ENCODE data around the gene SLC37A1. TPM values are rescaled to one million over a fixed set of nuclear protein-coding genes. Genes with fewer than 3 reads are reported as not detected.

Gene SLC37A1
- total RNA-seq, 1 experiment from 2014 or later: 10.9 TPM

DNA sequence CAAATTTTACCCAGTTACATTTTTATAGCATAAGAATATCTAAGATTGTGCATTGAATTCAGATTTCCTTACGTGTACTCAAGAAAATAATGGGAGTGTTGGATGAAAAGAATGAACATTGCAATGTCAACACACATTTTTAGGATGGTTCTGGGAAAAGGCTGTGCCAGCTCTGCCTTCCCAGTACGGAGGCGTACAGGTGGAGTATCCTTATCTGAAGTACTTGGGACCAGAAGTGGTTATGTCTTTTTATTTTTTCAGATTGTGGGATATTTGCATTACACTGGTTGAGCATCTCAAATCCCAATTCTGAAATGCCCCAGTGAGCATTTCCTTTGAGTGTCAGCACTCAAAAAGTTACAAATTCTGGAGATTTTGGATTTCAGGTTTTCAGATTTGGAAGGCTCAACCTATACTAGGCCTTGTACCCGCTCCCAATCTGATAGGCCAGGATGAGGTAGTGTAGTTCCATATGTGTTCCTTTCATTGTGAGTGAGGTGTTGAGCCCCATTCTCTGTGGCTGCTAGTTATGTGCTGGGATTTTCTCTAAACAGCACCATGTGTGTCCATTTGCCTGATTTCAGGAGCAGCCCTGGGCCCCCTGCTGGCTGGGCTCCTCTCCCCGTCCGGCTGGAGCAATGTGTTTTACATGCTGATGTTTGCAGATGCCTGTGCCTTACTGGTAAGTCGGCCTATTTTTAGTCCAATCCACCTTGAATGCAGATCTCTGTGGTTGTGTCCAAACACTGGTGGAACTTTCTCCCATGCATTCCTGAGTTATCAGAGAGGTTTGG lies 60.8 kb downstream of the SLC37A1 start:
- DNase-seq (ENCODE audit: low read depth): no peak

- DNase-seq (ENCODE audit: low read depth): no peak
Measured at GRCh38 chr21:42575111-42575510, 61.5 kb downstream of the SLC37A1 start.

GRCh38 chr21:42576639-42577038 lies 63.0 kb downstream of the SLC37A1 start:
- no peak for DNase-seq (ENCODE audit: low read depth)

GRCh38 chr21:42578034-42578433 lies 64.4 kb downstream of the SLC37A1 start:
- DNase-seq (ENCODE audit: low read depth): no peak

- no peak for DNase-seq (ENCODE audit: low read depth)
Measured at GRCh38 chr21:42578761-42579415, 65.2 kb downstream of the SLC37A1 start.

DNA sequence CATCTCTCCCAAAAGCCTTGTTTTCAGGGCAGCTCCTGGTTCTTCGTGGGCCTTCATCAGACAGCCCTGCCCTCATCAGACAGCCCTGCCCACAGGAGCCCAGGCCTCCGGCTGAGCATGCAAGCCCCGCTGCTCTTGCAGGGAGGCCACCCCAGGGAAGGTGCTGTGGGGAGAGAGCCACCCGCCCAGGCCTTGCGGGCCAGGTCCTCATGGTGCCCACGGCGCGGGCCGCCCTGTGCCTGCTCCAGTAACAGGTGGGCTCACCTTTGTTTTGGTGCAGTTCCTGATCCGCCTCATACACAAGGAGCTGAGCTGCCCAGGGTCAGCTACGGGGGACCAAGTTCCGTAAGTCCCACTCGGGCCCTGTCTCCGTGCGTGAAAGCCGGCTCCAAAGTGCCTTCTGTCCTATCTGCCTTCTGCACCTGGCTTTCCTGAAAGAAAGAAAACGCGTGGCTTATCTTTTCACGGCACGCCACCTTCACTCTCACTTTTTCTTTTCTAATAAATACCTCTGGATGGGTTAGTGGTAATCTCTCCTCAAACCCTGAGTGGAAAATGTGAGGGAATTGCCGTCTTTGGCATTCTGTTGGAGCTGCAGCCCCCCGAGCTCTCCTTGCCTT lies 65.9 kb downstream of the SLC37A1 start:
- DNase-seq (ENCODE audit: low read depth): no peak

DNA sequence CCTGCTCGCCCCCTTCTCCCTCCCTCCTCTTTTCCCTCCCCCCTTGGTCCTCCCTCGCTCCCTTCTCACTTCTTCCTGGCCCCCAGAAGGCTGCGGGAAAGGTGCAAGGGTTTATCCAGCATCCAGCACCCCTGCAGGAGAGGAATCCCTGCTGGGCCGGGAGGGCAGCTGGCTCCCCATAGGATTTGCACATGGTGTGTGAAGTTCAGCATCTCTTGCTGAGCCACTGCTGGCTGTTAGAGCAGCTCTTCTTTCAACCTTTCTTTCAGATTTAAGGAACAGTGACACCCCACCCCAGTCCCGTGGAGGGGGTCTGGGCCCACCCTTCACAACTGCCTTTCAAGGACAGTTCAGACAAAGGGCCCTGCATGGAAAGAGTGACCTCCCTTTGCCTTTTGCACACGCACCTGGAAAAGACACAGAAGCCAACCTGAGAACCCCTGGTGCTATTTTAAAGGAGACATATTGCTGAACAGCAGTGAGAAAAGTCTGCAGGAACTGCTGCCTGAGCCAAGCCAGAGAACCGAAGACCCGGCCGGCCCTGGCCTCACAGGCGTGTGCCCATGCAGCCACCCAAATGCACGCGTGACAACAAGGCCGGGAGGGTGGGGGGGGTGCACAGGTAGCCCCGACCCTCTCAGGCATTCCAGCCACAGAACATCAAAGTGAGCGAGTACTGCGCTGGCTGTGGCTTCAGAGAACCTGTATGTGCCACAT lies 66.6 kb downstream of the SLC37A1 start:
- no peak for DNase-seq (ENCODE audit: low read depth)

DNA sequence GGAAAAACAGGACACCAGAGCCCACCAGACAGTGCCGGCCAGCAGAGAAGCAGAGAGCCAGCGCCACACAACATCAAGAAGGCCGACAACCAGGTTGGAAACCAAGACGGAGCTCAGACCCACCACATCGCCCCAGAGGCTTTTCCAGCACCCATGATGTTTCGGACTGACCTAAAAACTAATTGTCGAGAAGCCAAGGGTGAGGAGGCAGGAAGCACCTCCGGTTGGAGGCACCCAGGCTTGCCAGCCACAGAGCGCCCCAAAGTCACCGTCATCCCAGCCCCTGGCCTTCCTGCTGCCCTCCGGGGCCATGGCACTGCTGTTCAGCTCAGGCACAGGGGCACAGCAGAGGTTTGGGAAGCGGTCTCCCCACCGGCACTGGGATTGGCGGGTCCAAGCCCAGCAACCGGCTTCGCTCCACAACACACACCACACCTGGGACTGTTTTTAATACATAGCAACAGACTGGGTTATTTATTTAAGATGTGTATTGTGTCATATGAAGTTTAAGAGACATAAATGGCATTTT lies 67.2 kb downstream of the SLC37A1 start:
- DNase-seq (ENCODE audit: low read depth): no peak

GRCh38 chr21:42581336-42581992 lies 67.8 kb downstream of the SLC37A1 start:
- no peak for DNase-seq (ENCODE audit: low read depth)

DNA sequence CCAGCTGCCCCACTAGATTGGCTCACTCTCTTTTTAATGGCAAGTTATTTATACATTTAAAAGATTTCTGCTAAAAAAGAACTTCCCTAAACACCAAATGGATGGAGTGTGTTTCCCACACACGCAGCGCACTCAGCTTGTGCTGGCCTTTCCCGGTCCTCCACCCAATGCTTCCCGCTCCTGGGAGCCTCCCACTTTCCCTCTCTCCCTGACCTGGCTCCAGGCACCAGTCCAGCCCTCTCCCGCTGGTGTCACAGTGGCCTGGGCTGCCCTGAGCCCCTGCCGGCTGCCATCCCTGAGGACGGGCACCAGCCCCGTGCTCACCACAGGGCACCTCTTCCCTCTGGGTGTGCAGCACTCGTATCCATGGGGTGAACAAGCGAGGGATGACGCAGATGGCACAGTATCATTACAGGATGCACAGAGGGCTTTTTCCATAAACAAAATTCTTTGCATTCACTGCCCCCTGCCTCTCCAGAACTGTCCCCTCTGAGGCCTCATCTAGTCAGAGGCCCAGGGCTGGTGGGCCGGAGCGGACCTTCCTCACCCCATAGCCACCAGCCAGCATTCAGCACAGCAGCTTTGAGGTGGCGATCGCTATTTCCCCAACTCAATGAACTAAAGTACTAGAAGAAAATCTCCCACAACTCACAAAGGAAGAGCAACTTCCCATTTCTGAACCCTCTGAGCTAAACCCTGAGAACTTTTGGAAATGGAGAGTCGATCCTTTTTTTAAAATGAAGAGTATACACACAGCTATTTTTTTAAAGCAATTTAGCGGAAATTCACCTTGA lies 68.5 kb downstream of the SLC37A1 start:
- no peak for DNase-seq (ENCODE audit: low read depth)

DNA sequence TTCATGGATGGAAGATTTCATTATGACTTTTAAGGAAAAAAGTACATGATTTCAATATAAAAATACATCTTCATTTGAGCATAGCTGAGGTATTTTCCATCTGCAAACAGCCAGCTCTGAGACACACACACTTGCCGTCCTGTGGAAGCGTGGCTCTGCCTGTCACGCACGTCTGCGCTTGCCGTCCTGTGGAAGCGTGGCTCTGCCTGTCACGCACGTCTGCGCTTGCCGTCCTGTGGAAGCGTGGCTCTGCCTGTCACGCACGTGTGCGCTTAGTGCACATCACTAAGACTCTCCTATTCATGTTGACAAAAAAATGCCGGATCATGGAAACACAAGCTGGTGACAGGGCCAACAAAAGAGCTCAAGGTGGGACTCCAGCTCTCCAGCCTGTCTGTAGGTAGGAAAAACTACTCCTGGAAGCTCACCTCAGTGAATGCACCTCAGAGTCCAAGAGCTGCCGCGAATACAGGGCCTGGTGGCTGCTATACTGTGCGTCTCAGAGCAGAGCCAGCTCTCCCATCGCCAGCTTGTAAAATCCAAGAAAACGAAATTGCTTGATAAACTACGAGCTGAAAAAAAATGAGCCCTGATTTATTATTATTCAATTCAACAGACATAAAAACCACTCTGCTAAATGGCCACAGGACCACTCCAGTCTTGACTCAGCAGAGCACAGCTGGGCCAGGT lies 69.3 kb downstream of the SLC37A1 start:
- no peak for DNase-seq (ENCODE audit: low read depth)

DNA sequence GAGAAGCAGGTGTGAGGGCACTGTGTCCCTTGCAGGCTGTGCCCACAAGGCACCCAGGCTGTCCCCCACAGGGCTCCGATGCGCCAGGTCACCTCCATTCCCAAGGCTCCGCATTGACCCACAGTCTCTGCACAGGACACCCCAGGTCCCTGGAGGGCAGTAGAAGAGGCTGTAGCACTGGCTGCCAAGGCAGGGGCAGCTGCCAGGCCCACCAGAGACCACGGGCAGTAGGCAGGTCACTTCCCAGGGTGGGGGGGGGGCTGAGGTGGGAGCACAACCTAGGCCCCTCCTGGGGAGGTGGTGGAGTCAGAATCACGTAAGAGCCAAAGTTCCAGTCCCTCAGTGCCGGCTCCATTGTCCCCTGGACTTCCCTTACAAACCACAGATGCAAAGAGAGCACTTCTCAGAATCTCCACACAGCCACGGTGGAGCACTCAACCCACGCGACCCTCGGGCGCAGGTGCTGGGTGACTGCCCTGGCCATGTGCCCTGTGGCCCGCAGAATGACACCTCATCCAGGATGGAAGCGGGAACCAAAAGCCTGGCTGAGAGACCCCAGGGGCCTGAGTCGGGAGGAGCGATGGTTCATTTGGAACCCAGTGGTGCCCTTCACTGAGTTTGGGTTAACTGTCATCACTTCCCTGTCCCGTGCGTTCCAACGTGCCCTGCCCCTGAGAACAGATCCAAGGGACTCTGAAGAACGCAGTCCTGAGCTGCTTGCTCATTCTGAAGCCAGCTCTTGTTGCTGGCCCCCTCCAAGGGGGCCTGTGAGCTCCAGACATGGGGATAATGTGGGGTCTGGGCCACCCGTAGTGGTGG lies 70.0 kb downstream of the SLC37A1 start:
- DNase-seq (ENCODE audit: low read depth): no peak

DNA sequence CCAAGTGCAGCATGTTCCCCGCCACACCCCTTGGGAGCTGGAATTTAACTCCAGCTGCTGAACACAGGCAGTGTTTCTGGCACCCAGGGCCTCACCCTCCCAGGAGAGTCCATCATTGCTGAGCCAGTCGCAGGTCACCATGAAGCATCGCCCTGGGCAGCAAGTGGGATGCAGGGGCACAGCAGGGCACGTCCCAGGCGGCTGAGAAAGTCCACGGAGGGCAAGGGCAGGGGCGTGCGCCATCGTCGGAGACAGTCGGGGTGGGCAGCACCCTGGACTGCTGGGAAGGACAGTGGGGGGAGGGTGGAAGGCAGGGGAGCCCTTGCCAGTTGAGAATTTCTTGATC lies 70.6 kb downstream of the SLC37A1 start:
- no peak for DNase-seq (ENCODE audit: low read depth)

GRCh38 chr21:42585881-42586280 lies 72.2 kb downstream of the SLC37A1 start:
- DNase-seq (ENCODE audit: low read depth): no peak

GRCh38 chr21:42586406-42586805 lies 72.8 kb downstream of the SLC37A1 start:
- DNase-seq (ENCODE audit: low read depth): no peak

DNA sequence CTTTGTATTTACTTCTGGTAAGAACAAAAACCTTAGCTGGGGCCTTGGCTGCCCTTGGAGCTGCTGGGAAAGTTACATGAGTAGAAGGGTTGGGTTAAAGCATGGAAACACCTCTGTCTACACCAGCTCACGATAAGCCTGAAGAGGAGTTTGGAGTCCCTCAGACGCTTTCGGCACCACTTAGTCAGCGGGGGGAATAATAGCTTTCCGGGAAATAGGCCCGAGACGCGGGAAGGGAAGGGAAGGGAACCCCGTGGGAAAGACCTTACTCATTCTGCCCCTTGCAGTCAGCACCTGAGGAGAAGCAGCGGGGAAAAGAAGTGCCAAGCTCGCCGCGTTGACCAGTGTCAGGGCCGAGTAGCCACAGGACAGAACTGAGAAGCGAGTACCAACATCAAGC lies 73.4 kb downstream of the SLC37A1 start:
- no peak for DNase-seq (ENCODE audit: low read depth)

- no peak for DNase-seq (ENCODE audit: low read depth)
Measured at GRCh38 chr21:42590431-42591131, 76.9 kb downstream of the SLC37A1 start.

GRCh38 chr21:42591170-42591869 lies 77.7 kb downstream of the SLC37A1 start:
- no peak for DNase-seq (ENCODE audit: low read depth)
